Measurements from ENCODE around the gene OR51E1. TPM values are rescaled to one million over a fixed set of nuclear protein-coding genes. Genes with fewer than 3 reads are reported as not detected.

The OR51E1 gene, protein sequence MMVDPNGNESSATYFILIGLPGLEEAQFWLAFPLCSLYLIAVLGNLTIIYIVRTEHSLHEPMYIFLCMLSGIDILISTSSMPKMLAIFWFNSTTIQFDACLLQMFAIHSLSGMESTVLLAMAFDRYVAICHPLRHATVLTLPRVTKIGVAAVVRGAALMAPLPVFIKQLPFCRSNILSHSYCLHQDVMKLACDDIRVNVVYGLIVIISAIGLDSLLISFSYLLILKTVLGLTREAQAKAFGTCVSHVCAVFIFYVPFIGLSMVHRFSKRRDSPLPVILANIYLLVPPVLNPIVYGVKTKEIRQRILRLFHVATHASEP
- not detected in 2 replicates for total RNA-seq (2014; rRNA removed; shearing (Covaris generic); ENCODE audit: low replicate concordance)

DNA sequence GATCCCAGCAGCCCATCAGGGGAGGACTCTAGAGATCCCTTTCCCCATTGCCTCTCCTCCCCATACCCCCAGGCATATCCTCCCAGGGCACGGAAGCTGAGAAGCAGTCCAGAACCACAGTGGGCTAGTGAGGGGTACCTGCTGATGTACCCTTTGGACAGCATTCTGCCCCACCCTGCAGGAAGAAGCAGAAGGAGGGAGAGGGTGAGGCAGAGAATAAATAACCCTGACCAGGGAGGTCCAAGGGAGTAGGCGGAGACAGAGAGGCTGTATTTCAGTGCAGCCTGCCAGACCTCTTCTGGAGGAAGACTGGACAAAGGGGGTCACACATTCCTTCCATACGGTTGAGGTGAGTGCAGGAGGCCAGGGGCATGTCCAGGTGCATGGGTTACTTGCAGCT lies at the start of gene OR51E1:
Gene OR51E1 (plus strand): TSS at position 301 of the 400 bp plus-strand sequence. CDS start 8,545 bp downstream, outside the sequence.
- no peak for DNase-seq (ENCODE audit: low read depth)
- in situ Hi-C loops (cut with HindIII; ENCODE audit: low pct_unique_long_range_greater_than_20kb, low sequenced_read_pairs) = no loop called here

DNA sequence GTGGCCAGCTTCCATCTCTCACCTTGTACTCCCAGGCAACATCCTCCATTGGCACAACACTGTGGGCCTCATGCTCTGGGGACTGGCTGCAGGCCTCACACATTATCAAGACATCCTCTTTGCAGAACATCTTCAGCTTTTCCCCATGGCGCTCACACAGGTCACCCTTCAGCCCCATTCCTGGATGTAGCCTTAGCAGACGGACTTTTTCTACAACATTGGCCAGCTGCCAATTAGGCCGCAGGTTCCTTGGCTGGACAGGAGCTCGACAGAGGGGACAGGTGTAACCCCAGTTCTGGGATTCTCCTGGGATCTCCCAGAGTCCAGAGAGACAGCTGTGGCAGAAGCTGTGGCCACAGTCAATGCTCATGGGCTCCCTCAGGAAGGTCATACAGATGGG lies 38.7 kb upstream of the OR51E1 start:
- DNase-seq (ENCODE audit: low read depth) = no peak
- in situ Hi-C loops (cut with HindIII; ENCODE audit: low pct_unique_long_range_greater_than_20kb, low sequenced_read_pairs) = no loop called here

DNA sequence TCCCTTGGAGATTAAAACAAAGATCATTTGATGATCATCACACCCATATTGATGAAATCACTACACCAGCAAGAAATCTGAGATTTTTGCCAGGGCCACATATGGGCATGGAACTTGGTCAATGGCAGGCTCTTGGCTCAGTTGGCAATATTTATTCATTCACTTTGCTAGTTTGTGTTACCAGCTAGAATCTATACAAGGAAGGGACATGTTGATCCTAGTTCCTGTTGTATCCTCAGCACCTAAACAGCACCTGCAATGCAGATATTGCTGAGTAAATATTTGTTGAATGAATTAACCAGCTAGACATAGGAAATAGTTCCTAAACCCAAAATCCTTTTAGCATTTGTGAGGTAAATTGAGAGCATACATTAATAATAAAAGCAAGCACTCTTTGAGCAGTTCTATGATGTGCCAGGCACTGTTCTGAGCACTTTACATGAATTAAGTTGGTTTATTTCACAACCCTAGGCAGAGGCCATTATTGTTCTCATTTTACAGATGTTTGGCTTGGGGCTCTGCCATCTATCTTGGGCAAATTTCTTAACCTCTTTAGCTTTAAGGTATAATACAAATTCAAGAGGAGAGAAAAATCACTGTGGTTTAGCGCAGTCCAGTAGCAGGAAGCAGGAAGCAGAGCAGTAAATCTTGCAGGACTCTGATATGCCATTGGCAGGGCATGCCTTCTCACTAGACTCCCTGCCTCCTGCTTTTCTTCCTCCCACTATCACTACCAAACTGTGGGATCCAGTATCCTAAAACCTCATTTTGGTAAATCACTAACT lies 37.4 kb upstream of the OR51E1 start:
- in situ Hi-C loops (cut with HindIII; ENCODE audit: low pct_unique_long_range_greater_than_20kb, low sequenced_read_pairs) = no loop called here
- no peak for DNase-seq (ENCODE audit: low read depth)

DNA sequence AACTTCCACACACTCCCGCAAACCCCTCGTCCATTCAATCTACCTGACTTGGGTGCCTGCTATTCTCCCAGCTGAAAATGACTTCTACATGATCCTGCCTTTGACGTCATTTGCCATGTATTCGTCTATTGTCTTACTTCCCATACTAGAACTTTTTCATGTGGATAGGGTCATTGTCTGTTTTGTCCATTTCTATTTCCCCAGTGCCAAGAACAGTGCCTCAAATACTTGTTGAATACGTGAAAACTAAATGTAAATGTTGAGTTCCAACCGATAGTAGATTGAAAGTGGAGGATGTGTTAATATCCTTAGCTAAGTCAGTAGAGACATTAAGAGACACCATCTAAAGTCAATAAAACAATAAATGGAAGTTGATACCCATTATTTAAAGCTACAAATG lies 36.7 kb upstream of the OR51E1 start:
- DNase-seq (ENCODE audit: low read depth) = no peak
- in situ Hi-C loops (cut with HindIII; ENCODE audit: low pct_unique_long_range_greater_than_20kb, low sequenced_read_pairs) = no loop called here

DNA sequence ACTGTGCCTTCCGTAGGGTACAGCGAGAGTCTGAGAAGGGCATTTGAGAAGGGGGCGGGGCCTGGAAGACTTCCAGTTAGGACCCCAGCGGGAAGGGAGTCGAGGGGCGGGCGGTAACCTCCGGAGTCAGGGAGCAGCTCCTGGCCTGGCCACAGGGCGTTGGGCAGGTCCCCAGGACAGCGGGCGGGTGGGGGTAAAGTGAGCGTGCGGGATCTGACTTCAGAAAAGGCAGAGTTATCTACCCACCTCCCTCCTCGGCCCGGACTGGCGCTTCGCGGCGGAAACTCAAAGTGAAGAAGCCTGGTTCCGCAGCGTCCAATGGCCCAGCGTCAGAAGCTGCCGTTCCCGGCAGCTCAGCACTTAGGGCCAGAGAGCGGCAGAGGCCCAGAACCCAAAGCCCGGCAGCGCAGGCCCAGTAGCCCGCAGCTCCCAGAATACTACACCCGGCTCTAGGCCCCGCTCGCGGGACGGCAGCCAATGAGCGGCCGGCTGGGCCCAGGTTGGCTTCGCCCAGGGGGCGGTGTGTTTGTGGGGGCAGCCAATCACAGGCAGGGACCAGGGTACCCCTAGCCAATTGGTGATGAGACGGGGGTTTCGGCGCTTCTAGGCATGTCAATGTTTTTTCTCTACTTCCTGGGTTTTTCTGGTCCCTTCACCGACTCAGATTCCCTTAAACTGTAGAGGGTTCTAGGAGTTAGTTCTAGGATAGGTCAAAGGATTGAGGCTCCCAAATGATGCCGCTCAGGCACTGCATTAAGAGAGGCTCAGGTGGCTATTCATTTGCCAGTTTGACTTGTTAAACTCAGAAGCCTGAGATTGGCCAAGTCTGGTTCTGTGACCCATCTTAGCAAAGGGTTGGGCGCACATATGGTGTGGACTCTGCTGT lies 35.8 kb upstream of the OR51E1 start, which contains the start of gene TRIM68:
Gene TRIM68 (minus strand): TSS at position 451 of the 886 bp plus-strand sequence. CDS start 2,727 bp downstream, outside the sequence.
- peak; percentile 88 for DNase-seq (ENCODE audit: low read depth)
- in situ Hi-C loops (cut with HindIII; ENCODE audit: low pct_unique_long_range_greater_than_20kb, low sequenced_read_pairs) = no loop called here

DNA sequence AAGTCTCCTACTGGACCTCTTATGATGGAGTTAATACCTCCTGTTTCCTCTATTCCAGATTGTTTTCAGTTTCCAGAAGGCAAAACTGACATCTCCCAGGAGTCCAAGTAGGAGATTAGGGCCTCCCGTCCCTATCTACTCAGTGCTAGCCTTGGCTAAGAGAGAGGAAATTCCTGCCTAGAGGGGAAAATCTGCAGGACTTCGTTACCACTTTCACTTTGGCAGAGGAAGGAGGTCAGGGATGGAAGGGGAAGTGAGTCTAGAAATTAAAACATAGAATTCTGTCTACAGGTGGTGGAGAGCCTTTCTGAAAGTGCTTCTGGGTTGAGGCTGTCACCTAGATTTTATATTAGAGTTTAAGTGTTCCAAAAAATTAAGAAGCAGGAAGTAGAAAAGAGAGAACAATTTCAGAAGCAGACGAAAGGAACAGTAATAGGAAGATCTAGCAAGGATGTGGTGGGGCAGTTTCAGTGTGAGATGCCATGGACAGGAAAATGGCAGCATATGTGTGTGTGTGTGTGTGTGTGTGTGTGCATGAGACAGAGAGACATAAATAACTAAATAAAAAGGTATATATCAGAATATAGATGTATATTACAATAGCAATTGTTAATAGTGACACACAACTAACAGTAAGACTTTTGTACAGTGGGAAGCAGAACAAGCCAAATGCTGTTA lies 33.4 kb upstream of the OR51E1 start:
- in situ Hi-C loops (cut with HindIII; ENCODE audit: low pct_unique_long_range_greater_than_20kb, low sequenced_read_pairs) = no loop called here
- DNase-seq (ENCODE audit: low read depth) = no peak

DNA sequence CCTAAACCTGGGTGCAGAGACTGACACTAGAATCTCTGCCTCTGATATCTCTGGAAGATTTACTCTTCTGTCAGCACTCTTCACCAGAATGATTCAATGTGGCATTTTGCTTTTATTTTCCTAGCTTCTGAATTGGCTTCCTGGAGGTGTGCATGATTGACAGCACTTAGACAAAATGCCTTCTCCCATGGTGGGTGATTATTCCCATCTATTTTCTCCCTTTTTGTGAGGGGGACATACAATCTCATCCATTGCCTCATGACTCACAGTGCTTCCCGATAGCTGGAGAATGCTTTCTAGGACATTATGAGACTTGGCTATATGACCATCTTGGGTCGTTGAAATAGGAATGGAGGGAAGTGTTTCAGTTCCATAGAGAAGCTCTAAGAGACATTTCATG lies 31.8 kb upstream of the OR51E1 start:
- in situ Hi-C loops (cut with HindIII; ENCODE audit: low pct_unique_long_range_greater_than_20kb, low sequenced_read_pairs) = no loop called here
- DNase-seq (ENCODE audit: low read depth) = no peak

DNA sequence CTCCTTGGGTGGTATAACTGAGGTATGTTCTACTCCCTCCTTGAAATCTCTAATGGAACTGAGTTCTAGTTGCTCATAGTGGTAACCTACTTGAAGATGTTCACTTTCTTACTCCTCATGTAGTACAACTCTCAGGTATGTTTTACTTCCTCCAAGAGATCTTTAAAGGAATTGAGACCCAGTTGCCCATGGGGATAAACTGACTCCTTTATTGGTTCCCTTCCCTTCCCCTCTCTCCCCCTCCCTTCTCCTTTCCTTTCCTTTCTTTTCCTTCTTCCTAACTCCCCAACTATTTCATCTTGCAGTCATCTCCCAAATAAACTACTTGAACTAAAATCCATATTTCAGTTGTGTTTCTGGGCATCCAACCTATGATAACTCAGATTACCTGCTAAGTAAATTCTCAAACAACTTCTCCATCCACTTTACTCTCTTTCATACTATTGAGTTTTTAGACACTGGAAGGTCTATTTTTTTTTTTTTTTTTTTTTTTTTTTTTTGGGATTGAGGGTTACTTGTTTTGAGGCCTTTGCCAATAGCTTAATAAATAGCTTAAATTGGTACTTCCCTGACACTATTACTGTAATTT lies 27.8 kb upstream of the OR51E1 start:
- no peak for DNase-seq (ENCODE audit: low read depth)
- in situ Hi-C loops (cut with HindIII; ENCODE audit: low pct_unique_long_range_greater_than_20kb, low sequenced_read_pairs) = no loop called here

DNA sequence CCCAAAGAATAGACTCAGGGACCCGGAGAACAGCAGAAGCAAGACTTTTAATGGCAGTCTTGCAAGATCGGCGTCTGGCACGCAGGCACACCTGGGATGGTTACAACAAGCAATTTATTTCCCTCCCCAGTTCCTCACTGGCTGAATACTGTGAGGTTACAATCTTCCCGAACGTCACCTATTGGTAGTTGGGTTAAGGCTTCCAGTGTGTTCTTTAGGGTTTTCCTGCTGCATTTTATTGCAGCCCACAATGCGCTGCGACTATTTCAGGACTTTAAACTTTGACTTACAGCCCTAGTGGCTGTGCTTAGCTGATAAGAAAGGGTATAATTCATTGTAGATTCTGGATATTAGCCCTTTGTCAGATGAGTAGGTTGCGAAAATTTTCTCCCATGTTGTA lies 24.3 kb upstream of the OR51E1 start:
- in situ Hi-C loops (cut with HindIII; ENCODE audit: low pct_unique_long_range_greater_than_20kb, low sequenced_read_pairs) = no loop called here
- DNase-seq (ENCODE audit: low read depth) = no peak

DNA sequence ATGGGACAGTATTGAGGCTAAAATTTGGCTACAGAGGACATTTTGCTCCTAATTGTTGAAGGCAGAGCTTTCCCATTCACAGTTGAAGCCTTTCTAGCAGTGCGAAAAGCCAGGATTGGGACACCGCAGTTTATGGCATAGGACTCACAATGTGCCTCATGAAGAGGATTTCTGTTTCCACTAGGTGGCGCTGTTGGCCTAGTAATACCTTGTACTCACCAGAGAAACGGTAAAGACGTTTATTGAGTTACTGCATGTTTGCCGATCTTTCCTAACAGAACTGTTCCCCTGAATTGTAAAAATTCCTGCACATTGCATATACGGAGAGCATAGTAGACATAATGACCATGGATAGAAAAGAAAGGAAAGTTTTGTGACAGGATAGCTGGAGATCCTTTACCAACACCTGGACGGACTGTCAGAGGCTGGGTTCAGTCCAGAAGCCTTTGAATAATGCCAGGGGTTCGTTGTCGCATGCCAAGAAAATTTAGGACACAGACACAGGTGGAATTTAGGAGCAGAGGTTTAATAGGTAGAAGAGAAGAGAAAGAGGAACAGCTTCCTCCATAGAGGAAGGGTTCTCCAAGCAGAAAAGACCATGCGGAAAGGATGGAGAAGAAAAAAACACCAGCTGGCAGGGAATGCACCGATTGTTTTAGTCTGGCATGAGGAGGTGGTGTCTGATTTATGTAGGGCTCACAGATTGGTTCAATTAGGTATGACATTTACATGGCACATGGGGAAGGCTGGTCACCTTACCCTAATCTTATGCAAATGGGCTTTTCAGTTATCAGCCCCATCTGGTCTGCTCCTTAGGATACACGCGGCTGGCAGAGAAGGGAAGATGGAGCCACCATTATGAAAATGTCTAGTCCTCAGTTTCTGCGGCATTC lies 17.3 kb upstream of the OR51E1 start:
- in situ Hi-C loops (cut with HindIII; ENCODE audit: low pct_unique_long_range_greater_than_20kb, low sequenced_read_pairs) = no loop called here
- DNase-seq (ENCODE audit: low read depth) = peak; percentile 18

DNA sequence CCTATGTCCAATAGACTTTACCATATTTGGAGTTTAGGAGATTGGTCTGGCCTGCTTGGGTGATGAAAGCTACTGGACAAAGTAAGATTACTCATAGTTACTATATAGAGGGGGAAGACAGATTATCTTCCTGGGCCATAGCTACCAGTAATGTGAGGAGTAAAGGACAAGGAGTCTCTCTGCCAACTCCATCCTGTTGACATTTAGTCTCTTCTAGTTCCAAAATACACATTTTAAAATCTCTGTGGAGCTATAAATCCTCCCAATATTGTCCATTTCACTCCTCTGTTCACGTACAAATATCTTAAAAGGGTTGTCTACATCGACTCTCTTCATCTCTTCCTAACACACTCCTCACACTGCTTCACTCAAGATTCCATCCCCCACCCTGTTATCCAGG lies 7.6 kb upstream of the OR51E1 start:
- in situ Hi-C loops (cut with HindIII; ENCODE audit: low pct_unique_long_range_greater_than_20kb, low sequenced_read_pairs) = no loop called here
- no peak for DNase-seq (ENCODE audit: low read depth)

DNA sequence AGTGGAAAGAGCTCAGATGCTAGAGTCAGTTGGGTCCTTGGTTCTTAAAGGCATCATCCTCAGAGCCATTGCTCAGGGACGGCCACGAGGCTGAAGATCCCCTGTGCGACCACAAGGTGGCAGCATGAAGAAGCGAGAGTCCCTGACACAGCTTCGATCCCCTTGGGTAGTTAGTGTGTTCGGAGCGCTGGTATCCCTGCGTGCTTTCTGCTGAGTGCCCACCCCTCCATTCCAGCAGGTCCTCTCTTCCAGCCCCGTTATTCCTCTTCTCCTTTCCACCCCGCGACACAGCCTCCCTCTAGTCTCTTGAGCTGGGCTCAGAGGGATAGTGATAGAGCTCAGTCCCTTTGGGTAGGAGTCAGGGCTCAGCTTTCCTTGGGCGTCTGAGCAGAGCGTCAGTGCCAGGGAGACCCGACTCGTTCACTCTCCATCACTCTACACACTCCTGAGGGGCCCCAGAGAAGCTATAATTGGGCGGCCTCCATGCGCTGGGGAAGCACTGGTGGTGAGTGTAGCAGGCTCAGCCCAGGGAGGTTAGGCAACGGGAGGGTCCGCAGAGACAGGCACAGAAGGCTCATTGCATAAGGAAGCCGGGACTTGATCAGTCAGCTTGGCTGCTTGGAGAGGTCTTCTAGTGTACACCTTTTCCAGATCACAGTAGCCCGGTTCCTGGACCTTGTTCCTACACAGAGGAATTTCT lies 6.7 kb upstream of the OR51E1 start, which contains the start of gene OR51D1:
Gene OR51D1 (plus strand): TSS at position 516 of the 700 bp plus-strand sequence. CDS start 2,314 bp downstream, outside the sequence.
- in situ Hi-C loops (cut with HindIII; ENCODE audit: low pct_unique_long_range_greater_than_20kb, low sequenced_read_pairs) = no loop called here
- DNase-seq (ENCODE audit: low read depth) = peak; percentile 42

DNA sequence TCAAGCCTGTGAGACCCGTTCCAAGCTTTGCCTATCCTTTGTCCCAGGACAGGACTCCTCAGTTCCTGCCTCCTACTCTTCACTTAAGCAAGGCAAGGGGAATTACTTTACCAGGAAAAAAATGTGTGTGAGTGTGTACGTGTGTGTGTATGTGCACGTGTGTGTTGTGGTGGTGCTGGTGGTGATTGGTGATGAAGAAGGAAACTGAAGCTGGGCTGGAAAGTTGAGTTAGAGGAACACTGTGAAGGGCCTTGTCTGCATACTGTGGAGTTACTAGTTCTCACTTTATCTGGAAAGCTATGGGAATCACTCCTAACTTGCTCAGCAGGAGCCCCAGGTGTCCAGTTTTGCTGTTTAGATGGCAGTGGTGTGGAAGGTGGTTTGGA lies 6.1 kb upstream of the OR51E1 start:
- no peak for DNase-seq (ENCODE audit: low read depth)
- in situ Hi-C loops (cut with HindIII; ENCODE audit: low pct_unique_long_range_greater_than_20kb, low sequenced_read_pairs) = no loop called here

DNA sequence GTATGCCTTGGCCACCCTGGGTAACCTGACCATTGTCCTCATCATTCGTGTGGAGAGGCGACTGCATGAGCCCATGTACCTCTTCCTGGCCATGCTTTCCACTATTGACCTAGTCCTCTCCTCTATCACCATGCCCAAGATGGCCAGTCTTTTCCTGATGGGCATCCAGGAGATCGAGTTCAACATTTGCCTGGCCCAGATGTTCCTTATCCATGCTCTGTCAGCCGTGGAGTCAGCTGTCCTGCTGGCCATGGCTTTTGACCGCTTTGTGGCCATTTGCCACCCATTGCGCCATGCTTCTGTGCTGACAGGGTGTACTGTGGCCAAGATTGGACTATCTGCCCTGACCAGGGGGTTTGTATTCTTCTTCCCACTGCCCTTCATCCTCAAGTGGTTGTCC lies 3.9 kb upstream of the OR51E1 start:
- DNase-seq (ENCODE audit: low read depth) = no peak
- in situ Hi-C loops (cut with HindIII; ENCODE audit: low pct_unique_long_range_greater_than_20kb, low sequenced_read_pairs) = no loop called here

DNA sequence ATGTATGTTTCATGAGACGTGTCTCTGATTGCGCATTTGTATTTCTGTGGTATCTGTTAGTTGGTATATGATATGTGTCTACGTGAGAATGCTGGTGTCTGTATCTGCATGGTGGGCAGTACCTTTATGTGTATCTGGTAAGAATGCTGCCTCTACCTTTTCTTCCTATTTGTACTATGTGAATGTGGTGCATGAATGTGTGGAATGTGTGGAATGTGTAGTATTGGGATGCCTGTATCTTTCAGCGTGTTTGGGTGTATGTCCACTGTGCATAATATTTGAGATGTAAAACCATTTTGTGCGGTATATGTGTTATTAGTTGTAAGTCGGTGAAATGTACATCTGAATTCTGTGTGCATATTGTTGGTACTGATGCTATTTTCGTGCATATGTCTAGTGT lies 2.3 kb upstream of the OR51E1 start:
- in situ Hi-C loops (cut with HindIII; ENCODE audit: low pct_unique_long_range_greater_than_20kb, low sequenced_read_pairs) = no loop called here
- no peak for DNase-seq (ENCODE audit: low read depth)

DNA sequence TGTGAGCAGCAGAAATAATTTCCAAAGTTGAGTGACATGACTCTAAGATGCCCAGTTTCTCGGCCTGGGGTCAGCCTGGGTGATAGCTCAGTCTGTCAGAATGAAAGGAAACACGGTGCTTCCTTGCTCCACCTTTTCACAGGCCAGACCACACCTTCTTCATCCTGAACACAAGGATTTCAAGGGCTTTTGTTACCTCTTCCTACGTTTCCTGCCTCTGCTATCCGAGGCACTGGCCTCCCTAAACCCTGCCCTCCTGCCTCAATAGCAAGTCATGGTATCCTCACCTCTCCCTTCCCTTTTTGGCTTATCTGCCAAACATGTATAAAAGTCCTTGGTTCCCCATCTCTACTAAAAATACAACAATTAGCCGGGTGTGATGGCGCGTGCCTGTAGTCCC lies 1.7 kb upstream of the OR51E1 start:
- DNase-seq (ENCODE audit: low read depth) = no peak
- in situ Hi-C loops (cut with HindIII; ENCODE audit: low pct_unique_long_range_greater_than_20kb, low sequenced_read_pairs) = no loop called here
